ENCODE results near the gene UBE4B.

The UBE4B gene

DNA sequence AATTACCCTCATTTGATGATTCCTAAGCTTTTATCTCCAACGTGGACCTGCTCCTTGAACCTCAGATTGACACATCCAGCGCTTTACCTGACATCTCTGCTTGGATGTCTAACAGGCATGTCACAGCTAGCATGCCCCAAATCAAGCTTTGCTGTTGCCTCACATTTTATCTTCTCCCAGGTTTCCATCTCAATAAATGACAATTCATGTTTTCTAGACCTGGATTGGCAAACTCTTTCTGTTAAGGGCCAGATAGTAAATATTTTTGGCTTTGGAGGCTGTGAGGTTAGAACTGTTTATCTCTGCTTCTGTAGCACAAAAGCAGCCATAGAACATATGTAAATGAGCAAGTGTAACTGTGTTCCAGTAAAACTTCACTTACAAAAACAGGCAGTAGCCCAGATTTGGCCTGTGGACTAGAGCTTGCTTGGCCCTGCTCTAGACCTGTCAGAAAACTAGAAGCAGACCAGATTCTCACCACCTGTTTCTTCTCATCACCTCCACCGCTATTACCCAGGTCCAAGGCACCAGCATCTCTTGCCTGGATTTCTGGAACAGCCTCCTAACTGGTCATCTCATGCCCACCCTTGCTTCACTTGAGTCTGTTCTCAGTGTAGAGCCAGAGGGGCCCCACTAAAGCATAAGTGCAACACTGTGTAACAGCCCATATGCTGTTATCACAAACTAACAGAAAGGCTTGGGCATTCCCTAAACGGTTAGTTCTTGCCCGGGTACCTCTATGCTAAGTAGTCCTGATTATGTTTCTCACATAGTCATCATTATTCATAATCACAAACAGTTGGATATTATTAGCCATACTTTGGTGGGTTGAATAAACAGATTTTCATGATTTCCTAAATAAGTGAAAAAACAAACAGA, 42.3 kb downstream of the UBE4B start:
- H3K9me2 ChIP-seq (replicated peaks; ENCODE audit: insufficient read depth, low read length) = no peaks in the 10 kb centered on the region
- no peaks in the 10 kb centered on the region for H4K20me1 ChIP-seq (ENCODE audit: insufficient read depth, low read length)
- no peak overlapping the region for H3K4me3 ChIP-seq (ENCODE audit: low read length)
- H3K27me3 ChIP-seq (replicated peaks; ENCODE audit: insufficient read depth, low read length) = no peaks in the 10 kb centered on the region
- peaks cover 12% of the 10 kb centered on the region for H3K4me1 ChIP-seq (ENCODE audit: low read length)
- no peak overlapping the region for H3K9ac ChIP-seq (ENCODE audit: low read length)
- DNase-seq = no peak
- H3K27ac ChIP-seq (ENCODE audit: low read length) = no peak overlapping the region
- no peaks in the 10 kb centered on the region for H3K9me3 ChIP-seq (replicated peaks; ENCODE audit: insufficient read depth, low read length)
- H3K36me3 ChIP-seq (replicated peaks; ENCODE audit: insufficient read depth, low read length) = no peaks in the 10 kb centered on the region
- TF ChIP-seq EZH2phosphoT487 (IDR thresholded peaks at IDR 0.05; ENCODE audit: low read length) = no peak
- TF ChIP-seq, protein P1, sequence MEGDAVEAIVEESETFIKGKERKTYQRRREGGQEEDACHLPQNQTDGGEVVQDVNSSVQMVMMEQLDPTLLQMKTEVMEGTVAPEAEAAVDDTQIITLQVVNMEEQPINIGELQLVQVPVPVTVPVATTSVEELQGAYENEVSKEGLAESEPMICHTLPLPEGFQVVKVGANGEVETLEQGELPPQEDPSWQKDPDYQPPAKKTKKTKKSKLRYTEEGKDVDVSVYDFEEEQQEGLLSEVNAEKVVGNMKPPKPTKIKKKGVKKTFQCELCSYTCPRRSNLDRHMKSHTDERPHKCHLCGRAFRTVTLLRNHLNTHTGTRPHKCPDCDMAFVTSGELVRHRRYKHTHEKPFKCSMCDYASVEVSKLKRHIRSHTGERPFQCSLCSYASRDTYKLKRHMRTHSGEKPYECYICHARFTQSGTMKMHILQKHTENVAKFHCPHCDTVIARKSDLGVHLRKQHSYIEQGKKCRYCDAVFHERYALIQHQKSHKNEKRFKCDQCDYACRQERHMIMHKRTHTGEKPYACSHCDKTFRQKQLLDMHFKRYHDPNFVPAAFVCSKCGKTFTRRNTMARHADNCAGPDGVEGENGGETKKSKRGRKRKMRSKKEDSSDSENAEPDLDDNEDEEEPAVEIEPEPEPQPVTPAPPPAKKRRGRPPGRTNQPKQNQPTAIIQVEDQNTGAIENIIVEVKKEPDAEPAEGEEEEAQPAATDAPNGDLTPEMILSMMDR (IDR thresholded peaks at IDR 0.05; ENCODE audit: low read length) = no peak
- no peak for TF ChIP-seq EZH2 (optimal IDR thresholded peaks at IDR 0.05; ENCODE audit: low read depth, low read length)
- peaks cover 51% of the 10 kb centered on the region for H3K79me2 ChIP-seq (ENCODE audit: low read length)
- no peak overlapping the region for H3K4me2 ChIP-seq (ENCODE audit: low read depth, low read length)
- H3F3A ChIP-seq (ENCODE audit: insufficient read depth, low read length) = no peaks in the 10 kb centered on the region
- H2AFZ ChIP-seq (ENCODE audit: low read length) = no peak overlapping the region

DNA sequence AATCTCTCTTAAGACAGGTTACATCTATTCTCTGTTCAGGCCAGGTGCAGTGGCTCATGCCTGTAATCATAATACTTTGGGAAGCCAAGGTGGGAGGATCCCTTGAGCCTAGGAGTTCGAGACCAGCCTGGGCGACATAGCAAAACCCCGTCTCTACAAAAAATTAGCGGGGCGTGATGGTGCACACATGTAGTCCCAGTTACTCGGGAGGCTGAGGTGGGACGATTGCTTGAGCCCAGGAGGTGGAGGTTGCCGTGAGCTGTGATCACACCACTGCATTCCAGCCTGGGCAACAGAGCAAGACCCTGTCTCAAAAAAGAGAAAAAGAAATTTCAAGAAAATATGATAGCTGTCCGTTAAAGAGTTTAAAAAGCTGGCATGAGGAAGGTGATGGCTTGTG, 43.0 kb downstream of the UBE4B start:
- no peak overlapping the region for H3K27ac ChIP-seq (ENCODE audit: low read length)
- no peaks in the 10 kb centered on the region for H3F3A ChIP-seq (ENCODE audit: insufficient read depth, low read length)
- H3K9ac ChIP-seq (ENCODE audit: low read length) = no peak overlapping the region
- TF ChIP-seq EZH2 (optimal IDR thresholded peaks at IDR 0.05; ENCODE audit: low read depth, low read length) (no peak), EZH2phosphoT487 (IDR thresholded peaks at IDR 0.05; ENCODE audit: low read length) (no peak)
- TF ChIP-seq, protein P1 (IDR thresholded peaks at IDR 0.05; ENCODE audit: low read length) = no peak
- H3K4me3 ChIP-seq (ENCODE audit: low read length) = no peak overlapping the region
- H3K4me2 ChIP-seq (ENCODE audit: low read depth, low read length) = no peak overlapping the region
- peaks cover 54% of the 10 kb centered on the region for H3K79me2 ChIP-seq (ENCODE audit: low read length)
- H3K9me3 ChIP-seq (replicated peaks; ENCODE audit: insufficient read depth, low read length) = no peaks in the 10 kb centered on the region
- no peaks in the 10 kb centered on the region for H4K20me1 ChIP-seq (ENCODE audit: insufficient read depth, low read length)
- no peaks in the 10 kb centered on the region for H3K9me2 ChIP-seq (replicated peaks; ENCODE audit: insufficient read depth, low read length)
- H2AFZ ChIP-seq (ENCODE audit: low read length) = no peak overlapping the region
- H3K36me3 ChIP-seq (replicated peaks; ENCODE audit: insufficient read depth, low read length) = no peaks in the 10 kb centered on the region
- H3K4me1 ChIP-seq (ENCODE audit: low read length) = peaks cover 12% of the 10 kb centered on the region
- no peak for DNase-seq
- H3K27me3 ChIP-seq (replicated peaks; ENCODE audit: insufficient read depth, low read length) = no peaks in the 10 kb centered on the region

DNA sequence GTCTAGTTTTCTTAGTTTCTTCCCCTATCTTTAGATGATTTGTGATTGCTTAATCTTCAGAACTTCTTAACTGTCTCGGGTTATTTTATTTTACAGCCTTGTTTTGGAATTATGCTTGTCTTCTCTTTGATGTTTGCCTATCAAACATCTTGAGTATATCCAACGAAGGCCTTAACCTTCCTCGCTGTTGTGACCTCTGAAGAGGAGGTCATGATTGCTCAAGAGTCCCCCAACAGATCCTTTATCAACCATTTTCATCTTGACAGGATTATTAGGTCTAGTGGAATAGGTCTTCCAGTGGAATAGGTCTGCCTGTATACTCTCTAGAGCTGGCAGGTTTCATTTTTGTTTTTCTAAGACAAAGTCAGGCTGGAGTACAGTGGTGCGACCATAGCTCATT, 45.7 kb downstream of the UBE4B start:
- H3K79me2 ChIP-seq (ENCODE audit: low read length) = peaks cover 53% of the 10 kb centered on the region
- no peaks in the 10 kb centered on the region for H3K9me2 ChIP-seq (replicated peaks; ENCODE audit: insufficient read depth, low read length)
- H3K9me3 ChIP-seq (replicated peaks; ENCODE audit: insufficient read depth, low read length) = no peaks in the 10 kb centered on the region
- H3K36me3 ChIP-seq (replicated peaks; ENCODE audit: insufficient read depth, low read length) = no peaks in the 10 kb centered on the region
- H2AFZ ChIP-seq (ENCODE audit: low read length) = no peak overlapping the region
- H3K9ac ChIP-seq (ENCODE audit: low read length) = no peak overlapping the region
- no peaks in the 10 kb centered on the region for H4K20me1 ChIP-seq (ENCODE audit: insufficient read depth, low read length)
- no peak overlapping the region for H3K27ac ChIP-seq (ENCODE audit: low read length)
- H3F3A ChIP-seq (ENCODE audit: insufficient read depth, low read length) = no peaks in the 10 kb centered on the region
- H3K27me3 ChIP-seq (replicated peaks; ENCODE audit: insufficient read depth, low read length) = no peaks in the 10 kb centered on the region
- no peak overlapping the region for H3K4me2 ChIP-seq (ENCODE audit: low read depth, low read length)
- TF ChIP-seq EZH2phosphoT487 (IDR thresholded peaks at IDR 0.05; ENCODE audit: low read length) (no peak), EZH2 (optimal IDR thresholded peaks at IDR 0.05; ENCODE audit: low read depth, low read length) (no peak)
- TF ChIP-seq, protein P1 (IDR thresholded peaks at IDR 0.05; ENCODE audit: low read length) = no peak
- H3K4me3 ChIP-seq (ENCODE audit: low read length) = no peak overlapping the region
- no peak for DNase-seq
- H3K4me1 ChIP-seq (ENCODE audit: low read length) = peaks cover 12% of the 10 kb centered on the region

Measured in MM.1S (cell line).